HG03103 (cell line): ENCODE results near the gene ELL.

Experiments
- ATAC-seq: cut with Tn5 transposase; IDR thresholded peaks from one replicate; pipeline ENCODE4 v1.9.1; 2021; ENCODE audit warnings: low read depth; ENCODE audit not compliant: unreplicated experiment

The ELL gene

DNA sequence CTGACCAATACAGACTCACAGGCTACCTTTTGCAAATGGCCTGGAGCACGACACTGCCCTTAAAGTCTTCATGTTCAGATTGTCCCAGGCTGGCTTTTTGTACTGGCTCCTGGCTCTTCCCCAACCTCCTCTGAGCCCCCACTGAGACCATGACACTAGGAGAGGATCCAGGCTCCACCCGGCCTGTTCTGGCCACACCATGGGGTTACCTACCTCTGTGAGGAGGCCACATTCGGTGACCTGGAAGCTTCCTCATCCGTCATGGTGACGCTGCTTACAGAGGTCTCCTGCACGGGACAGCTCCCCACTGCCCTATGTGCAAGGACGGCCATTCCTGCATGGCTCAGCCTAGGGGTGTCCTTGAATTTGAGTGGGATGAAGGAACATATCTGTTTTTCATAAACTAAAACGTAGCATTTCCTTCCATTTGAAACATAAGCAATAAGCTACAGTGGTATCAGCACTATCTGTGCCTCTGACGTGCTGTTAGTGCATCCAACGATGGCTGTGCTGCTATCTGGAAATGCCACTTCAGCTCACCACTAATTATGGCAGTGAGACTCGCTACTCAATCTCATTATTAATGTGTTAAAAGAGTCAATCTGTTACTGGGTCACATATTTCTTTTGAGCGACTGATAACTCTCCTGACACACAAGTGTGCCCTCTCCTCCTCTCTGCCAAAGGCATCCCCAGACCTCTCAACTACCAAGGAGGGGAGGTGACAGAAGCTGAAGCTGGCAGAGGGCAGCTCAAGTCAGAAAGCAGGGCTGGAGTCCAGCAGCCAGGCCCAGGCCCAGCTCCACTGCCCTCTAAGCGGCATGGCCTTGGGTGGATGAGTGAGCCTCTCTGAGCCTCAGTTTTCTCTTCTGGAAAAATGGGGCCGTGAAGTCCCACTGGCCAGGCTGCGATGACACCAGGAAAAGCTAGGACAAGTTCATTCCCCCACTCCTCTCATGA, 29.6 kb downstream of the ELL start:
- no peak for ATAC-seq

DNA sequence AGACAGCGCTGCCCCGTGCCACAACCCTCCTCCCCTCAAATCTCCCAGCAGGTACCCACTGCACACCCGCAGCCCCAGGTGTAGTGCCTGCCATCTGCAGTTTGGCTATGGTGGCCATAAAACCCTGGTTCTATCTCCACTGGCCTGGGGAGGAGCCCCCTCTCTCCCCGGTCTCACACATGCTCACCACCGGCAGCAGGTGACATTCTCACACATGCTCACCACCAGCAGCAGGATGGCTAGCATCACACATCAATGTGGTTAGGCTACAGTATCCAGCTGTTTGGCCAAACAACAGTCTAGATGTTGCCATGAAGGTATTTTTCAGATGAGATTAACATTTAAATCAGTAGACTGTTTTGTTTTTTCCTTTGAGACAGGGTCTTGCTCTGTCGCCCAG, 31.1 kb downstream of the ELL start:
- ATAC-seq: no peak

- ATAC-seq: no peak
Observed at GRCh38 chr19:18489627-18490184, 32.2 kb downstream of the ELL start.

DNA sequence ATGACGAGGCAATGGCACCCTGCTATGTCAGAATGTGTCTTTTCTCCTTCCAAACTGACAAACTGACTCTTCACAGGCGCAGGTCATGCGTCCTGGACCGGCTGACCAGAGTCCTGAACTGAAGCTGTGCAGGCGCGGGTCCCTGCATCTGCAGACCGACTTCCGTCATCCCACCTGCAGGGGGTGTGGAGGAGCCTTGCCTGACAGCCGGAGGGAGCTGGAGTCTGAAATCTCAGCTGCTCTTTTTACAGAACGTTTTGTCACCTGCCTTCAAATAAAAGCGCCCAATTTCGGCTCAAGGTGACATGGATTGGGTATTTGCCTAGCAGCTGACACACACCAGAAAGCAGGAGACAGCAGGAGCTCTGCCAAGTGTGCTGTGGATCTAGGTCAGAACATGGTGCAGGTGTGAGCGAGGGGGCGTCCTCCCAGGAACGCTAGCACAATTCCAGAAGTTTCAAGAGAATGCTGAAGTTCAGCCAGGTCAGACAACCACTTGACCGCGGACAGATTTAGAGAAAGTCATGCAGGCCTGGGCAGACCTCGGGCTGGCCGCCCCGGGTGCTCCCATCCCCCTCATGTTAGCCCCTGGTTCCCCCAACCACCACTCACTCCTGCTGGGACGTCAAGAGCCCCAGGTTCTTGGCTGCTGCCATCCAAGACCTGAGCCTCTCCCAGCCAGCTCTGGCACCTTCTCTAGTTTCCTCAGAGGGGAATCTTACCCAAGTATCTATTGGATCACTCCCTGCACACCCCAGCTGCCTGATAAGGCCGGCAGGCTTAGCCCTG, 32.8 kb downstream of the ELL start:
- ATAC-seq: no peak

DNA sequence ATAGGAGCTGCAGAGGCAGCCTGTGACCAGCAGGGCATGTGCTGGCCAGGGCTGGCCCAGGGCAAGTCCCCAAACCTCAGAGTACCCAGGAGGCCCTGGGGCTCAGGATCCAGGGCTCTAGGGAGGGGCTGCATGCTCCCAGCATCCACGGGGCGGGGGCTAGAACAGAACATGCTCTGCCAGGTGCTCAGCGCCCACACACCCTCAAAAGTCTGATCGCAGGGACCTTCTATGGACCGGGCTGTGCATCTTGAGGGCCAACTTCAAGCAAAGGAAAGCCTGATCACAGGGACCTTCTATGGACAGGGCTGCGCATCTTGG, 33.5 kb downstream of the ELL start:
- no peak for ATAC-seq

- ATAC-seq: no peak
Observed at GRCh38 chr19:18487576-18488402, 34.1 kb downstream of the ELL start.

DNA sequence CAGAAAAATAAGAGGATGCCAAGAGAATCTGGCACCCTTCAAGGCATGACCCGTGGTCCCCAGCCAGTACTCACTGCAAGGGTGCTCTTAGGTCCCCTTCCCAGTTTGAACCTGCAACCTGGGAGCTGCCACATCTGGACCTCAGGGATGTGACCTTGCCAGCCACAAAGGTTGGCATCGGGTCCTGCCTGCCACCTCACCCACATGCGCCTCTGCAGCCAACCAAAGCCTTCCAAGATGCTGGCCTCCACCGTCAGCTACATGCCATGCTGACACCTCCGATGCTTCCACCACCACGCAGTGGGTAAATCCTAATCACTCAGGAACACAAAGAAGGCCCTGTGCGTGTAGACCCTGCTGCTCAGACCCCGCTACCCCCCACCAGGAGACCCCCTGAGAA, 35.1 kb downstream of the ELL start:
- no peak for ATAC-seq

DNA sequence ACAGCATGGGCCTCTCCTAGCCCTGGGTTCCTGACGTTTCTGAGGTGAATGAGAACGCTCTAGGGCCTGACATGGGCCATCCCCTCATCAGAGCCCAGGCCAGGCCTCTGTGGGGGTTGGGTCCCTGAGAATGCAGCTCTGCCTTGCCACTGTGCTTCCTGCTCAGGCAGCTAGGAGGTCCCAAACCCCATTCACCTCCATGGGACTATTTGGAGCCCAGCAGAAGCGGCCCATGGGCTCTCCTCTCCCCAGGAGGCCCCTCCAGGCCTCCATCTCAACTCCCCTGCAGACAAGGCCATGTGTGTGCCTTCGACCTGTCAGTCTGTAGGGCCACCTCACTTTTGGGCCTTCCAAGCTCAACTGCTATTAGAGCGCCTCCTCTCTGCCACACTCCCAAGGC, 36.9 kb downstream of the ELL start:
- no peak for ATAC-seq

- ATAC-seq: no peak
Observed at GRCh38 chr19:18483119-18483890, 38.6 kb downstream of the ELL start.

- no peak for ATAC-seq
Observed at GRCh38 chr19:18481505-18482222, 40.2 kb downstream of the ELL start.

DNA sequence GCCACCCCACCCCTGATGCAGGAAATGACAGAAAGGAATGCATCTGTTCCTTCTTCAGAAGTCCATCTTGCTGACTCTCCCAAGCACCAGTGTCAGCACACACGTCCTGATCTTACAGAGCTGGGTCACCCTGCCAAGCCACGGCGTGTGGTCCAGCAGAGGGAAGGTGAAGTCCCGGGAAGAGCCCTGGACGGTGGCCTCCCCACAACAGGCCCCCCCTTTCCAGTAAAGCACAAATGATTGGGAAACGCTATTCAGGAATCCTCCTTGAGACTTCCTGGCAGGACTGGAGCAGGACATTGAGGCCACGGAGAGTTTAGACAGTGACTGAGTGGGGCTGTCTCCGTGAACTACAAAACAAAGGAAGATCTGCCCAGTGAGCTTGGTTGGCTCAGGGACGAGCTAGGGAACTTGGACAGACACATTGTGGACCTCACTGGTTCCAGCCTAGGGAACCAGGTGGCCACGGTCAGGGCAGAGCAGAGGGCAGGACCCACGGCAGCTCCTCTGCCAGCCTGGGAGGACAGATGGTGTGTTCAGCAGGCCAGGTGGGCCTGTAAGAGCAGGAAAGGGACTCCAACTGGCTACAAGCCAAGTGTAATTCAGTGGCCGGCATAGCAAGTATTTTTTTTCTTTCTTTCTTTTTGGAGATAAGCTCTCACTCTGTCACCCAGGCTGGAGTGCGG, 41.7 kb downstream of the ELL start:
- no peak for ATAC-seq

GRCh38 chr19:18478545-18479311, 43.1 kb downstream of the ELL start:
- ATAC-seq: no peak

DNA sequence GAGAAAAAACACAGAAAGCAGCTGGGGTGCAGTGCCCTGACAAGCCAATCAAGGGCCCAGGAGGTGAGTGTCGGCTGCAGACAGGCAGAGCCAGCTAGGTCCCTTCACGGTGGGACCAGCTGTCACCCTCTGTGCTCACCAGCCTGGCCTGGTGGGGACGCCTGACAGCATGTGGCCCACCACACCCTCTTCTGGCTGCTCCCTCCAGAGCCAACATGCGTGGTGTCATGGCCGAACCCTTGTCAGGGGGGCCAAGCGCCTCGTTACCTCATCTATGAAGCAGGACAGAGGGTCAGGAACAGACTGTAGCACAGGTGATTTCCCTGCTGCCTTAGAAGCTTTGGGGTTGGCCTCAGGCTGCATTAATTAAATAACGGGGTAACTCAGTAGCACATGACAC, 43.9 kb downstream of the ELL start:
- ATAC-seq: no peak

DNA sequence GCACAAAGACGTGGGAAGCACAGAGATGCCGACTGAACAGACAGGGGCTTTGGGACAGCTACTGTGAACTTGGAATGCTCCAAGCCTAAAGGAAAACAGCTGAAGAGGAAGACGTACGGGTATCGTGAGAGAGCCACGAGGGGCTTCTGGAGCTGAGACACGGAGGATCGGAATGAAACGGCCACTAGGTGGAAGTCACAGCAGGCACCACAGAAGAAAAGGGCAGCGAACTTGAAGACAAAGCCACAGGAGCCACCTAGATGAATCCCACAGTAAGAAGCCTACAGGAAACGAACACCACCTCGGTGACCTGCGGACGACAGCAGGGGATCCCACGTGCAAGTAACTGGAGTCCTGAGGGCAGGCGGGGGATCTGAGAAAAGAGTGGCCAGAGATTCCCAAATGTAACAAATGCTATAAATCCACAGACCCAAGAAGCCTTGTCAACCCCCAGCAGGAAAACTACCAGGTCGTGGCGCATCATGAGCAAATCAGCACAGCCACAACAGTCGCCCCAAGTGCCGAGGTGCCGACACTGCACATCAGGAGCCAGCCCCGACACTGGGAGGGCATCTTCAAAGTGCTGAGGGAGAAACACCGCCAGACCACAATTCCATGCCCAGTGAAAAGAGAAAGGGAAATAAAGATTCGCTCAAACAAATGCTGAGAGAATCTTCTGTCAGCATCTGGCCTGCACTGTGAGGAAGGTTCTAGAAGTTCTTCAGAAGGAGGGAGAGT, 44.7 kb downstream of the ELL start:
- no peak for ATAC-seq

DNA sequence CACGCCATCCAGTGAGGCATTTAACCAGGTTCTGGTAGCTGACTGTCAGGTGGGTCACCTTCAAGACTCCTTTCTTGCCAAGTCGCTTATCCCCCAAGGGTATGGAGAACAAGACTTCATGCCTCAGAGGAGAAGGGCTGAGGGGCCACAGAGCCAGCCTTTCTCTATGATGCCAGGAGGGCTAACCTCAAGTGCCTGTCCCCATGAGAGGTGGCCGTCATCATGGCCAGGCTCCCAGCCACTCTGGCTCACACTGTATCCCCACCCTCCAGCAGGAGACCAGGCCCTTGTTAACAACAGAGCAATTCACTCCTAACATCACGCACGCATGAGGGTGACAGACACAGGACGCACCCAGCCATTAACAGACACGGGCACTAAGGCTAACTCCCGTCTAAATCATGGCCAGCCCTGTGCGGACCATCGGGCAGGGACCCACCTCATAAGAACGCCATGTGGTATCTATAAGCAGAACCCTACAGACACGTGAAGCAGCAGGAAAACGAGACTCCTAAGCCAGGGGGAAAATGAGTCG, 45.3 kb downstream of the ELL start:
- ATAC-seq: no peak

DNA sequence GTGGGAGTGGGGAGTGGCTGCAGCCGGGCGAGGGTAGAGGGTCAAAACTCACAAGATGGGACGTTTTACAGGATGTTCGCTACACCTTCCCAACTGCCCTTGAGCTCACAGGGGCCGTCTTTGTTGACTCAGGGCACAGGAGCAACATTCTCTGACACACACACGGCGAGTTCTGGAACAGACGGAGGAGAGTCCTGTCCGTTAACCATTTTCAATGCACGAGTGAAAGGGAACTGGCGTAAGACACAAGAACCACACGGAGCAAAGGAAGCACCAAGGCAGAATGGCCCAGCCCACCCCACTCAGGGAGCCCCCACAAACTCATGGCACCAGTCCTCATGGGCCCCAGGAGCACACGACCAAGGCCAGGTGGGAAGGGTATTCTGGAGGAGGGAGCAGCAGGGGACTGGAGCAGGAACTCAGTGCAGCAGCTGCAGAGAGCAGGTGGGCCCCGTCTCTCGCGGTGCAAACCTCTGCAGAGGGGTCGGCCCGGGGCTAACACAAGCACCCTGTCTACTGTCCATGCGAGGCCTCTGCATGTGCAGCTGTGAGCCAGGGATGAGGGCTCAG, 46.0 kb downstream of the ELL start:
- ATAC-seq: no peak

- ATAC-seq: no peak
Observed at GRCh38 chr19:18475004-18475453, 46.8 kb downstream of the ELL start.
